Upper lobe of left lung (tissue), 4 donors: ENCODE data around the gene RERE.

Experiments
- CTCF ChIP-seq, 6 experiments: fragments of 450-650 bp in 4 of 6; fragments of 200-600 bp in 2 of 6; sonication (generic) in 2 of 6; IDR thresholded peaks; one replicate each; pipeline ENCODE4 v1.5.1; 2016 to 2019; ENCODE audit warnings: antibody characterized with exemption in 6 of 6
- EP300 ChIP-seq, 4 donors: sonication (generic); formaldehyde crosslinking; IDR thresholded peaks; one replicate each; pipeline ENCODE4 v1.5.1; 2017; ENCODE audit warnings: antibody characterized with exemption in 4 of 4, control low read depth in 2 of 4
- POLR2A ChIP-seq, 4 donors: fragments of 450-650 bp; IDR thresholded peaks; one replicate each; pipeline ENCODE4 v1.5.1; 2016 to 2017; ENCODE audit warnings: antibody characterized with exemption in 4 of 4, mild to moderate bottlenecking in 2 of 4

GRCh38 chr1:8512504-8512903, 304.9 kb downstream of the RERE start:
- TF ChIP-seq POLR2A (IDR thresholded peaks at IDR 0.05) = no peak
- no peak for TF ChIP-seq CTCF (IDR thresholded peaks at IDR 0.05)
- TF ChIP-seq EP300 (IDR thresholded peaks at IDR 0.05) = no peak
